HepG2 (cell line): Measurements from ENCODE around the gene CDT1. TPM values are rescaled to one million over a fixed set of nuclear protein-coding genes. Genes with fewer than 3 reads are reported as not detected.
A peak's percentile ranks its signal among the peaks of the same experiment; 100 is the strongest.

Experiments used
- ELF1 ChIP-seq: sonication (generic); formaldehyde crosslinking; IDR thresholded peaks from 2 replicates; pipeline ENCODE4 v1.4.0; 2020; ENCODE audit warnings: missing genetic modification reagents
- HDAC6 ChIP-seq: fragments of 200-600 bp; sonication (generic); IDR thresholded peaks from 2 replicates; pipeline ENCODE4 v1.7.0; 2017; ENCODE audit warnings: mild to moderate bottlenecking, antibody characterized with exemption, low read length, low read depth
- JDP2 ChIP-seq: sonication (generic); formaldehyde crosslinking; IDR thresholded peaks from 2 replicates; pipeline ENCODE4 v1.8.1; 2022; ENCODE audit warnings: missing genetic modification reagents, borderline replicate concordance
- MIER3 ChIP-seq: IDR thresholded peaks from 2 replicates; pipeline ENCODE4 v1.6.1; 2016; ENCODE audit warnings: missing compliant biosample characterization, borderline replicate concordance
- PREB ChIP-seq: sonication (generic); formaldehyde crosslinking; IDR thresholded peaks from 2 replicates; pipeline ENCODE4 v1.4.0; 2020; ENCODE audit warnings: missing genetic modification reagents
- RXRB ChIP-seq: IDR thresholded peaks from 2 replicates; pipeline ENCODE4 v1.6.1; 2016; ENCODE audit warnings: borderline replicate concordance, missing genetic modification reagents, missing compliant biosample characterization
- SALL1 ChIP-seq: sonication (generic); formaldehyde crosslinking; IDR thresholded peaks from 2 replicates; pipeline ENCODE4 v1.8.0; 2022; ENCODE audit warnings: mild to moderate bottlenecking, missing genetic modification reagents
- SIN3A ChIP-seq: IDR thresholded peaks from 2 replicates; pipeline ENCODE4 v1.6.1; 2011; ENCODE audit warnings: low read depth, mild to moderate bottlenecking, control low read depth, low read length, borderline replicate concordance
- SMARCC2 ChIP-seq: fragments of 450-650 bp; IDR thresholded peaks from 2 replicates; pipeline ENCODE4 v1.6.1; 2017; ENCODE audit warnings: antibody characterized with exemption, mild to moderate bottlenecking
- UBTF ChIP-seq: sonication (generic); formaldehyde crosslinking; IDR thresholded peaks from 2 replicates; pipeline ENCODE4 v1.4.0; 2020; ENCODE audit warnings: mild to moderate bottlenecking, missing genetic modification reagents
- YY1 ChIP-seq: IDR thresholded peaks from 2 replicates; pipeline ENCODE4 v1.6.1; 2011; ENCODE audit warnings: low read length, low read depth, moderate library complexity, mild to moderate bottlenecking; ENCODE audit not compliant: insufficient read depth, insufficient replicate concordance
- ZBTB44 ChIP-seq: sonication (generic); formaldehyde crosslinking; IDR thresholded peaks from 2 replicates; pipeline ENCODE4 v1.4.0; 2020; ENCODE audit warnings: missing genetic modification reagents
- ZKSCAN1 ChIP-seq: fragments of 150-350 bp; IDR thresholded peaks from 2 replicates; pipeline ENCODE4 v1.6.1; 2014; ENCODE audit warnings: low read length
- ZNF343 ChIP-seq: sonication (generic); formaldehyde crosslinking; IDR thresholded peaks from 2 replicates; pipeline ENCODE4 v1.4.0; 2020; ENCODE audit warnings: mild to moderate bottlenecking, missing genetic modification reagents
- ZNF382 ChIP-seq: sonication (generic); formaldehyde crosslinking; IDR thresholded peaks from 2 replicates; pipeline ENCODE4 v1.5.0; 2020; ENCODE audit warnings: missing genetic modification reagents, mild to moderate bottlenecking, borderline replicate concordance
- ZNF615 ChIP-seq: sonication (generic); formaldehyde crosslinking; IDR thresholded peaks from 2 replicates; pipeline ENCODE4 v1.5.0; 2020; ENCODE audit warnings: mild to moderate bottlenecking, missing genetic modification reagents, borderline replicate concordance
- ZNF687 ChIP-seq: sonication (generic); formaldehyde crosslinking; IDR thresholded peaks from 2 replicates; pipeline ENCODE4 v1.5.1; 2020; ENCODE audit warnings: mild to moderate bottlenecking, missing genetic modification reagents, moderate library complexity
- ZNF703 ChIP-seq: sonication (generic); formaldehyde crosslinking; IDR thresholded peaks from 2 replicates; pipeline ENCODE4 v1.5.1; 2020; ENCODE audit warnings: missing genetic modification reagents, mild to moderate bottlenecking, moderate library complexity, borderline replicate concordance
- ZNF772 ChIP-seq: sonication (generic); formaldehyde crosslinking; IDR thresholded peaks from 2 replicates; pipeline ENCODE4 v1.5.0; 2020; ENCODE audit warnings: mild to moderate bottlenecking, missing genetic modification reagents
- polyA plus RNA-seq, 8 experiments: library from polyadenylated mRNA; depleted of rRNA in 3 of 8; stranded (reverse) in 7 of 8; unstranded in 1 of 8; fragments of >200 nt; fragmentation: Illumina TruSeq in 4 of 8; extraction: Trizol in 4 of 8; gene quantifications; 2 replicates each; pipeline versions ENCODE4 v1.2.1 to v1.2.3, GENCODE V29; 2011 to 2016; ENCODE audit warnings: low read depth in 4 of 8, missing spikeins in 1 of 8, mixed read lengths in 1 of 8; ENCODE audit not compliant: insufficient read depth in 1 of 8
- total RNA-seq, 5 experiments: library from RNA; depleted of rRNA; stranded (reverse); fragments of >200 nt; fragmentation: Illumina TruSeq; extraction: Trizol; gene quantifications; 2 replicates each; pipeline ENCODE4 v1.2.3, GENCODE V29; 2016; ENCODE audit warnings: low read depth in 1 of 5

Gene CDT1
- total and polyA plus RNA-seq, 2 of the 13 experiments (the other 11 are each of a cell fraction or from before 2014, with no cell fraction given) = 23.1 to 23.8 TPM

GRCh38 chr16:88760424-88761142, 43.0 kb upstream of the CDT1 start (continued):
- TF ChIP-seq PREB (CRISPR knock-in tag) (no peak), ZNF772 (CRISPR knock-in tag) (no peak), ZKSCAN1 (no peak), SIN3A (0 out of 2 replicates have a peak, but pooled peaks have one; percentile 4), SMARCC2 (no peak), ZNF687 (peak; percentile 57), ZNF615 (no peak), YY1 (no peak), MIER3 (CRISPR knock-in tag) (no peak), ZBTB44 (no peak), RXRB (CRISPR knock-in tag) (0 out of 2 replicates have a peak, but pooled peaks have one; percentile 24), HDAC6 (no peak), ZNF343 (no peak), ELF1 (no peak), SALL1 (CRISPR knock-in tag) (no peak), UBTF (peak; percentile 37; the same call in 1 of the 2 replicates), ZNF382 (CRISPR knock-in tag) (no peak), JDP2 (no peak), ZNF703 (no peak)
